Spleen (tissue), 7 donors: ENCODE results near the gene FEN1.

ENCODE experiments used
- CTCF ChIP-seq, 11 experiments: fragments of 200-600 bp in 7 of 11; fragments of 450-650 bp in 4 of 11; sonication (generic) in 4 of 11; IDR thresholded peaks in 8 of 11; conservative IDR thresholded peaks in 3 of 11; 1 replicate in 7 of 11; 2 replicates in 4 of 11; pipeline versions ENCODE4 v1.4.0 to v1.8.0; 2016 to 2021; ENCODE audit warnings: antibody characterized with exemption in 11 of 11, inconsistent platforms in 4 of 11, mild to moderate bottlenecking in 1 of 11
- POLR2AphosphoS5 ChIP-seq, 3 donors: sonication (generic); formaldehyde crosslinking; IDR thresholded peaks; one replicate each; pipeline ENCODE4 v1.5.1; 2017; ENCODE audit warnings: antibody characterized with exemption in 3 of 3
- donor health status: DM: no; HTN: no; CAD: no; lungs with moderate emphysema.
- donor health status: DM: no; HTN: no; CAD: no.
- donor health status: DM: no; HTN: no; CAD: no.

GRCh38 chr11:61746442-61747191, 46.1 kb upstream of the FEN1 start:
- TF ChIP-seq CTCF (IDR thresholded peaks at IDR 0.05 in 8 of 11, conservative IDR thresholded peaks at IDR 0.05 in 3 of 11) = no peak
- TF ChIP-seq POLR2AphosphoS5 (IDR thresholded peaks at IDR 0.05) = no peak
